ENCODE data around the gene RAD51B.

RAD51B gene

GRCh38 chr14:68528040-68528687 is 708.6 kb downstream of the RAD51B start:
- DNase-seq (ENCODE audit: low spot score) = no peak

DNA sequence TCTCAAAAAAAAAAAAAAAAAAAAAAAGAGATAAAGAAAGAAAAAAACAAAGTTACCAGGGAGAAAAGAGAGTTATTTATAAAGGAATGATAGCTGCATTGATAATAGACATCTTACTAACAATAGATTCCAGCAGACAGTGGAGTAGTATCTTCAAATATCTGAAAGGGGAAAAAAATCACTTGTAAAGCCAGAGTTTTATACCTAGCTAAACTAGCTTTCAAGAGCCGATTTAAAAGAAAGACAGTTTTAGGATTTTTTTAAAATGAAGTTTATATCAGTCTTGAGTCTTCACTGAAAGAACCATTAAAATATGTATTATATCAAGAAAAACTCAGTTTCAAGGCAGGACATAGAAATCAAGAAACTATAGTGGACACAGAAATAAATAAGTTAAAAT is 710.9 kb downstream of the RAD51B start:
- no peak for DNase-seq (ENCODE audit: low spot score)

DNA sequence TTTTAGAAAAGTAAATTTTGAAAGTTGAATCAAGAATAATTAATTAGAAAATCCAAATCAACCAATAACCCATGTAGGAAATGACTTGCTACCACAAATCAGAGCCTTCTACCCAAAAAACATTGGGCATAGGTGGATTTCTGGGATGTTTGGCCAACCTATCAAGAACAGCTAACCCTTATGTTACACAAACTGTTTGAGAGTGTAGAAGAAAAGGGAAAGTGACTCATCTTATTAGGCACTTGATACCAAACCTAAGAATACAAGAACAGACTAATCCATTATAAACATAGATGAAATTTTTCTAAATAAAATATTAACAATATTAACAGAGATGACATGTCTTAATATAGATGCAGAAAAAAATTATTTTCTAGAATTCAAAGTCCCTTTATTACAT is 712.9 kb downstream of the RAD51B start:
- DNase-seq (ENCODE audit: low spot score) = no peak

DNA sequence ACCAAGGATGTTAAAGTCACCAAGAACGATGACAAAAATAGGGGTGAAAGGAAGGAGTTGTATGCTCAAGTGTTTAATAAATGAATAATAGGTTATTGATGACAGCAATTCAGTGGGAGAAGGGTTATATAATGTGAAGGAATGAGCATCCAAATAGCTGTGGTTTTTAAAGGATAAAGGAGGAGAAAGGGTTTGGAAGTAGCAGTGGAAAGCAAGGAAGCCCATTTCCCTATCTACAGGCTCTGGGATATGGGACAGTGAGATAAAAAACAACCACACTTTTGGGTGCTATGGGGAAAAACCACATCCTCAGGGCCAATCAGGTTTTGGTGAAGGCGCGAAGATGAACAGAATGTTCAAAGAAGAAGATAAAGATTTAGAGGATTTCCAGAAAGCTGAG is 714.7 kb downstream of the RAD51B start:
- DNase-seq (ENCODE audit: low spot score) = no peak

- no peak for DNase-seq (ENCODE audit: low spot score)
Measured at GRCh38 chr14:68535404-68536017, 715.9 kb downstream of the RAD51B start.

DNA sequence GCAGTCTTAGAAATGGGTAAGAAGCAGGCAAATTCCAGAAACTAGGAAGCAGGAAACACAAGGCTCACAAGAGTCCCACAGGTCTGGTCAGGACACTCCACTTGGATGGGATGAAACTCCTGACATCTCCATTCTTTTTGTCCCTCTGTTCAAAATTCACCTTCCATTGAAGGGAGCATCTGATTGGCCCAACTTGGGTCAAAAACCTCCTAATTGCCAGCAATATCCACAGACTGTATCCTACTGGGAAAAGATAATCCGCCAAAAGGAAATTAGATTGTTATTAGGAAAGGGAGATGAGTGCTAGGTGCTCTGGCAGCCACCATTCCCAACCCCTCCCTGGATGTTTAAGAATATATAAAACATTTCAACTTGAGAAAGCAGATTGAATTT is 716.4 kb downstream of the RAD51B start:
- DNase-seq (ENCODE audit: low spot score) = no peak

DNA sequence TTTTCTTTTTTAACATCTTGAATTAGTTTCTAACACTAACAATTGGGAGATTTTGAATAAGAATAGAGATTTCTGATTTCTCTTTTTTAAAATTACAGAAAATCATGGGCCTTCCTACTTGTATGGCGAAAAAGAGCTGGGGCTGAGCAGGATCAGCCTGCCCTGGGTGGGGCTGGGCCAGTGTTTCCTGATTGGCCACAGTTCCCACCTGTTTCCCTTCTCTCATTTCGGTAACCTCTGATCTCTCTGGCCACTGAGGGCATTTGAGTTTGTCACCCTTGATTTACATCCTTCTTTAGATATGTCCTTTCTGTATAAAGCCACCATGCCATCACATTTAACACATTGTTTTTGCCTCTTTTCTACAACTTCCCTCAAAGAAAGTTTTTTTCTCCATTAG is 719.1 kb downstream of the RAD51B start:
- no peak for DNase-seq (ENCODE audit: low spot score)

DNA sequence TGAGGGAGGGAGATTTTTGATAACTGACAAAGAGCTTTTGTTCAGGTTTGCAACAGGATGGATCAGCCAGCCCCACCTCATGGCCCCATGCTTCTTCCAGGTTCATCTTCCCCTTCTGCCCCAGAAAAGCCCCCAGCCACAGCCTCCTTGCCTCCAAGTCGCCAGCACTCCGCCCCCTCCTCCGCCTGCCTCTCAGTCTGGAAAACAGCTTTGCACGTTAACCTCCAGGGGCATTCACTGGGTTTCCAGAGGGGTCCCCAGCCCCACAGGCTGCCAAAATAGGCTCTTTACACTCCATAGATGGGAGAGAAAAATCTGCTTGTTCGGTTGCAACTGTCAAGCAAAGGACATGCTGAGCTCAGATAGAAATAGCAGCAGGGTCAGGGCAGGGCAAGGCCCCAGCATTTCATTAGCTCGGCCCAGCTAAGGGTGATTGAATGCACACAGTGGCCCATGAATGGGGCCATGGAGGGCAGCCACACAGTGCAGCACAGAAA is 719.7 kb downstream of the RAD51B start:
- DNase-seq (ENCODE audit: low spot score) = no peak

- no peak for DNase-seq (ENCODE audit: low spot score)
Measured at GRCh38 chr14:68539789-68540188, 720.2 kb downstream of the RAD51B start.

GRCh38 chr14:68541178-68541896 is 721.8 kb downstream of the RAD51B start:
- no peak for DNase-seq (ENCODE audit: low spot score)

GRCh38 chr14:68542346-68542745 is 722.8 kb downstream of the RAD51B start:
- no peak for DNase-seq (ENCODE audit: low spot score)

DNA sequence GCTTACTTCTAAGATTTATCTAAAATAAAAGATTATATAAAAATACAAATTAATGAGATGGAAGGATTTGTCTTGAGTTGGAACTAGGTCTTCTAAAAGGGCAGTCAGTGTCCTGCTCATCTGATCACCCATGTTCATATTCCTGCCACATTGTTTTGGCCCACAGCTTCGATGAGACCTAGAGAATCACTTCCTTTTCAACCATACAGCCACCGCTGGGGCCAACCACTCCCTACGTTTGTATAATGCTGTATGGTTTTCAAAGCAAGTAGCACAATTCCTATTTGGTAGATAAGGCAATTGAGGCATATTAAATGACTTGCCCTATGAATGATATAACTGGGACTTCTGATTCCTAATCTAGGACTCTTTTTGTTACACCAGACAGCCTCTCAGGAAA is 723.9 kb downstream of the RAD51B start:
- no peak for DNase-seq (ENCODE audit: low spot score)

GRCh38 chr14:68544081-68544892 is 724.7 kb downstream of the RAD51B start:
- DNase-seq (ENCODE audit: low spot score) = no peak

DNA sequence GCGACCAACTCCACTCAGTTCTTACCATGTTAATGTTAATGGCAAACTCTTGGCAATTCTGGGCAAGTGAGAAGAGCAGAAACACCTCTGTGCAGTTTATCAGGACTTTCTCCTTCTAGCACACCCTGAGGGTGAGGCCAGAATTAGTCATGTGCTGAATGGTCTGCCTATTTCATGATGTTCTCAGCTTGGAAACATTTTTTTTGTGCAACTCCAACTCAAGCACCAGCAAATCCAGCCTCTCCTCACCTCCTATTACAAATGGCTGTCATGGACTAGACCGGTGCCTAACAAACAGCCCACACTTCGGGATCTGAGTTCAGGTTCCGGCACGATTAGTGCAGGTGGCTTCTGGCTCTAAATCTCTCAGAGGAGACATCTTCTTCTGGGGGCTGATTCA is 727.3 kb downstream of the RAD51B start:
- no peak for DNase-seq (ENCODE audit: low spot score)

- DNase-seq (ENCODE audit: low spot score) = no peak
Measured at GRCh38 chr14:68547305-68548193, 728.0 kb downstream of the RAD51B start.

GRCh38 chr14:68548194-68549076 is 728.9 kb downstream of the RAD51B start:
- DNase-seq (ENCODE audit: low spot score) = no peak

DNA sequence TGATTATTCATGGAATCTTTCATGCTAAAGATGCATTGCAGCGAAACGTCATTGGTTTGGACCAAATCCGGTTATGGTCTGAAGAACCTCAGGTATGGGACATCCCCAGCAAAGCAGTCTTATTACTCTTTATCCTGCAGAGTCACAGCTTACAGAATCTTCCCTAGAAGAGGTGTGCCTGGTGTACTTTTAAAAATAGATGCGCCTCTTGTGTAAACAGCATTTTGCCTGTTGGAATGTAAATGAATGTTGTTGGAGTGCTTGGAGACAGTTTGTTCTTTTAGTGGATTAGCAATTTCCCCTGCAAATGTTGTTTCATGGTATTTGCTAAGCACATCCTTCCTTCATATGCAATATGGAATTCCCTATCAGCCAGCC is 730.7 kb downstream of the RAD51B start:
- DNase-seq (ENCODE audit: low spot score) = no peak

DNA sequence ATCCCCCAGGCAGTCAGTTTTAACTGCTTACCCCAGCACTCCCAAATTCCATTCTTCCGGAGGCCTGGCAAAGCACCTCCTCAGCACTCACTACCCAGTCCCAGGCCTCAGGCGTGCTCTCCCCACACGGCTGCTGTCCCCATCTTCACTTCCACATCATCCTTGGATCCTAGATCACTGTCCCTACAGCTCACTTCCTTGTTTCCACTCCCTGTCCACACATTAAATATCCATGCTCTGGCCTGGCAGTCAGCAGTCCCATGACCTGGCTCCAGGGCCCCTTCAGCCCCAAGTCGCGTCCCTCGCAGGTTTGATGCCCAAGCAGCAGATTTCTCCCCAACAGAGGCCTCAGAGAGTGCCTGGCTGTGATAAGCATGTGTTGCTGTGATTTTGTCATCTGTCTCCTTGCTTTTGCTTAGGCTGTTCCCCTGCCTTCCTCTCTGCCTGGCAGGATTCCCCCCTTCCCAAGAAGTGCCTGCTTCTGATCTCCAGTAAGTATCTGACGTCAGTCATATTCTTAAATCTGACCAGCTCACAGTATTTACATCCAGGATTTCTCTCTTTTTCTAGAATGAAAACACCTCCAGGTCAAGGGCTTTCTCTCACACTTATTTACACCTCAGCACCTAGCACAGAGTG is 731.6 kb downstream of the RAD51B start:
- no peak for DNase-seq (ENCODE audit: low spot score)

- no peak for DNase-seq (ENCODE audit: low spot score)
Measured at GRCh38 chr14:68552075-68552474, 732.5 kb downstream of the RAD51B start.

DNA sequence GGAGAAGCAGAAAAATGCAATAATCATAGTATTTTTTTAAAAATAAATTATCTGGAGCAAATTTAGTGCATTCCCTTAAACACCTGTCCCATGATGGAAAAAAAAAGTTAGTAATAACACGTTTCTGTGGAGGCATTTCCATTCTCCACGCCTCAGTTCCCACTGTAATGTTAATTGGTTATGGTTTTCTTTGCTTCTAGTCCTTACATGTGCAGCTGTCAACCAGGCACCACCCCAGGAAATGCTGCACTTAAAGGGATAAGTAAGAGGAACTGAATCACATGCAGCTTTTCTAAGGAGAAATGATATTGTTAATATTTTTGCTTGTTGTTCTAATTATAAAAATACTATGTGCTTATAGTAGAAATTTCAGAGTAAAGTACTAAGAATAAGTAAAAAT is 733.0 kb downstream of the RAD51B start:
- no peak for DNase-seq (ENCODE audit: low spot score)
